ENCODE measurements around the gene STK17B. TPM values are rescaled to one million over a fixed set of nuclear protein-coding genes. Genes with fewer than 3 reads are reported as not detected.
A peak's percentile ranks its signal among the peaks of the same experiment; 100 is the strongest.

Gene STK17B
- total RNA-seq, 2 experiments from 2014 or later = 237 to 250 TPM

DNA sequence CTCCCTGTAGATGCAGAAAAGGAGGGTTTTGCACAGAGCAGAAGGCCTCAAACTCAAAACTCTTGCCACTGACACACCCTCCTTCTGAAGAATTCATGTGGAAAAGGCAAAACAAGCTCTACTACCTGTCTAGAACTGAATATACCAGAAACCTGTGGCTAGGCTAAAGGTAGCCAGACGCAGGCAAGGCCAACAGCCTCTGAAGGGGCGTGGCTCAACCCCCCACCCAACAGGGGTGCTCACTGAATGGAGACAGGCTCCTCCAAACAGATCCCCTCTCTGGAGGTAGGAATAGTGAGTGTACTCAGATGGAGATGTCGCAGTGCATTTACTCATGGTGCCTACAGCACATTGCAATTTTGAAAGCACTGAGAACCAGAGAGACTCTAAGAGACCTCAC, 3.0 kb upstream of the STK17B start:
- peaks cover 35% of the 10 kb centered on the region for H3K36me3 Mint-ChIP-seq (ENCODE audit: low read depth)
- H3K27ac Mint-ChIP-seq = peak overlapping the region; percentile 63
- CTCF ChIA-PET = interaction anchor here (1.3 kb wide), 1 partner anchor 47 kb away, joined by 6 read pairs; no protein-coding TSS in a partner anchor
- H3K4me1 Mint-ChIP-seq (ENCODE audit: low read depth) = peaks cover 54% of the 10 kb centered on the region
- peak overlapping the region; percentile 99 for H3K4me3 Mint-ChIP-seq
- H3K27me3 Mint-ChIP-seq = no peaks in the 10 kb centered on the region
- intact Hi-C loops (cut with micrococcal nuclease) = loop anchor here (5.0 to 10.0 kb wide), 2 partner anchors 88 to 520 kb away; partner anchors contain the start of gene SLC39A10
- ATAC-seq (no peak), DNase-seq (peak; percentile 62)
- POLR2A ChIA-PET = interaction anchor here (0.7 to 4.5 kb wide), 13 partner anchors 9 to 87 kb away, joined by 3 to 49 read pairs (median 4); no protein-coding TSS in a partner anchor
- peaks cover under 1% of the 10 kb centered on the region for H3K9me3 Mint-ChIP-seq
- TF ChIP-seq, protein P1, sequence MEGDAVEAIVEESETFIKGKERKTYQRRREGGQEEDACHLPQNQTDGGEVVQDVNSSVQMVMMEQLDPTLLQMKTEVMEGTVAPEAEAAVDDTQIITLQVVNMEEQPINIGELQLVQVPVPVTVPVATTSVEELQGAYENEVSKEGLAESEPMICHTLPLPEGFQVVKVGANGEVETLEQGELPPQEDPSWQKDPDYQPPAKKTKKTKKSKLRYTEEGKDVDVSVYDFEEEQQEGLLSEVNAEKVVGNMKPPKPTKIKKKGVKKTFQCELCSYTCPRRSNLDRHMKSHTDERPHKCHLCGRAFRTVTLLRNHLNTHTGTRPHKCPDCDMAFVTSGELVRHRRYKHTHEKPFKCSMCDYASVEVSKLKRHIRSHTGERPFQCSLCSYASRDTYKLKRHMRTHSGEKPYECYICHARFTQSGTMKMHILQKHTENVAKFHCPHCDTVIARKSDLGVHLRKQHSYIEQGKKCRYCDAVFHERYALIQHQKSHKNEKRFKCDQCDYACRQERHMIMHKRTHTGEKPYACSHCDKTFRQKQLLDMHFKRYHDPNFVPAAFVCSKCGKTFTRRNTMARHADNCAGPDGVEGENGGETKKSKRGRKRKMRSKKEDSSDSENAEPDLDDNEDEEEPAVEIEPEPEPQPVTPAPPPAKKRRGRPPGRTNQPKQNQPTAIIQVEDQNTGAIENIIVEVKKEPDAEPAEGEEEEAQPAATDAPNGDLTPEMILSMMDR (IDR thresholded peaks at IDR 0.05) = no peak

DNA sequence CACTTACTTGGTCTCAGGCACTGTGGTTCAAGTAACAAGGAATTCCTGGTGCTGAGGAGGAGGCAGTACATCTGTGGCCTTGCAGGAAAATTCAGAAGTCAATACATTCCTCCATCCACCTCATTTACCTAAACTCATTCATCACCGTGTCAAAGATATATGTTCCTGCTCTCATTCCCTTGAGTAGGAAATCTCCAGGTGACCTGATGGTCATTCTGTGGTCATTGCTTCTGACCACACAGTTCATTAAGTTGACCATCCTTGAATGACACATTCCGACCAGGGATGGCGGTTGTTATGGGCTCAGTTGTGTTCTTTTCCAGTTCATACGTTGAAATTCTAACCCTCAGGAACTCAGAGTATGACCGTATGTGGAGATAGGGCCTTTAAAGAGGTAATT, 2.1 kb upstream of the STK17B start:
- H3K4me1 Mint-ChIP-seq (ENCODE audit: low read depth) = peaks cover 47% of the 10 kb centered on the region
- H3K27me3 Mint-ChIP-seq = no peaks in the 10 kb centered on the region
- no peaks in the 10 kb centered on the region for H3K9me3 Mint-ChIP-seq
- ATAC-seq (no peak), DNase-seq (no peak)
- TF ChIP-seq, protein P1 (IDR thresholded peaks at IDR 0.05) = no peak
- peak overlapping the region; percentile 99 for H3K4me3 Mint-ChIP-seq
- ChIA-PET POLR2A (interaction anchor here (0.6 to 5.7 kb wide), 7 partner anchors 9 to 88 kb away, joined by 3 to 49 read pairs (median 5); no protein-coding TSS in a partner anchor), CTCF (interaction anchor here (1.2 kb wide), 1 partner anchor 12 kb away, joined by 3 read pairs; no protein-coding TSS in a partner anchor)
- peaks cover 37% of the 10 kb centered on the region for H3K36me3 Mint-ChIP-seq (ENCODE audit: low read depth)
- H3K27ac Mint-ChIP-seq = peak overlapping the region; percentile 63
- intact Hi-C loops (cut with micrococcal nuclease) = loop anchor here (5.0 to 10.0 kb wide), 2 partner anchors 89 to 519 kb away; partner anchors contain the start of gene SLC39A10

DNA sequence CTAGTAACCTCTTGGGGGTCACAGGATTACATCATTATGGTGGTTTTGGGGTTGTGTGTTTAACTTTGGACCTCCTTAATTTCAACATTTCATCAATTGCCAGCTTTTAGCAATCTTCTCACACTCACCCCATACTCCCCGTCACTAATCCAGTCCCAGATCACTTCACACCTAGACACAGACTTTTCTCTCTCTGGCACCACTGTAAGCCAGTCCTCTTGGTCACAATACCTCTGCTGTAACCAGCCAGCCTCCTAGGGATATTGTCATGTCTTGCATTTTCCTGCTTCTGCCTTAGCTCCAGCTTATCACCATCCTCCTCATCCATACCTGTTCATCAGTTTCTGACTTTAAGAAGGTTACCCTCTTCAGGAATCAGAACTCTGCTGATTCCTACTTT, 1.6 kb upstream of the STK17B start:
- Mint-ChIP-seq H3K9me3 (no peaks in the 10 kb centered on the region), H3K27me3 (no peaks in the 10 kb centered on the region), H3K36me3 (ENCODE audit: low read depth) (peaks cover 43% of the 10 kb centered on the region), H3K27ac (peak overlapping the region; percentile 63), H3K4me3 (peak overlapping the region; percentile 99), H3K4me1 (ENCODE audit: low read depth) (peaks cover 45% of the 10 kb centered on the region)
- ChIA-PET POLR2A (interaction anchor here (0.6 to 5.7 kb wide), 8 partner anchors 9 to 79 kb away, joined by 3 to 47 read pairs (median 4); no protein-coding TSS in a partner anchor), CTCF (interaction anchor here (1.2 kb wide), 2 partner anchors 12 to 88 kb away, joined by 3 read pairs; no protein-coding TSS in a partner anchor)
- ATAC-seq (no peak), DNase-seq (no peak)
- TF ChIP-seq, protein P1 (IDR thresholded peaks at IDR 0.05) = no peak
- intact Hi-C loops (cut with micrococcal nuclease) = loop anchor here (5.0 to 10.0 kb wide), 2 partner anchors 89 to 518 kb away; partner anchors contain the start of gene SLC39A10

DNA sequence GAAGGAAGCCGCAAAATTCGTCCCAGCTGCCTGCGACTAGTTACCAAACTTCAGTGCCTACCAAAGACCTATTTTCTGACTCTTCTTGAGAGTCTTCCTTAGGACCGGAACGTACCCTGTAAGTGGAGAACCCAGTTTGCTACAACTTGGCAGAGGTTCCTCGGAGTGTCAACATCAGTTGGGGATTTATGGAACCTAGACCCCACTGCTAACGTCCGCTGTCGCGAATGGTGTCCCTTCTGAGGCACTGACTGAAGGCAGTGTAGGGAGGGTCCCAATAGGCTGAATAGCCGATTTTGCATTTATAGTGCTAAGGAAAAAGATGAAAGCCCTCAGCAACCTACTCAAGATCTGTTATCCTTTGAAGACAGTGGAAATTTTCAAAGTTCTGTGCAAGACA, 568 bp upstream of the STK17B start:
- Mint-ChIP-seq H3K36me3 (ENCODE audit: low read depth) (peaks cover 53% of the 10 kb centered on the region), H3K27ac (peak overlapping the region; percentile 63), H3K4me3 (peak overlapping the region; percentile 99), H3K9me3 (no peaks in the 10 kb centered on the region), H3K4me1 (ENCODE audit: low read depth) (peaks cover 38% of the 10 kb centered on the region), H3K27me3 (no peaks in the 10 kb centered on the region)
- ATAC-seq (peak; percentile 10), DNase-seq (no peak)
- CTCF ChIA-PET = interaction anchor here (1.2 to 1.6 kb wide), 4 partner anchors 15 to 105 kb away, joined by 3 to 5 read pairs (median 4); no protein-coding TSS in a partner anchor
- intact Hi-C loops (cut with micrococcal nuclease) = loop anchor here (5.0 to 10.0 kb wide), 2 partner anchors 90 to 517 kb away; partner anchors contain the start of gene SLC39A10
- POLR2A ChIA-PET = interaction anchor here (0.8 to 5.7 kb wide), 20 partner anchors 10 to 104 kb away, joined by 3 to 145 read pairs (median 10); no protein-coding TSS in a partner anchor
- TF ChIP-seq, protein P1 (IDR thresholded peaks at IDR 0.05) = no peak

Data from activated CD8-positive, alpha-beta T cell treated with anti-CD3 and anti-CD28 coated beads for 36 hours (primary cell).